Measurements from ENCODE around the gene MAP4K5.

GRCh38 chr14:50407111-50407812 is 125.1 kb downstream of the MAP4K5 start:
- TF ChIP-seq, protein P1, sequence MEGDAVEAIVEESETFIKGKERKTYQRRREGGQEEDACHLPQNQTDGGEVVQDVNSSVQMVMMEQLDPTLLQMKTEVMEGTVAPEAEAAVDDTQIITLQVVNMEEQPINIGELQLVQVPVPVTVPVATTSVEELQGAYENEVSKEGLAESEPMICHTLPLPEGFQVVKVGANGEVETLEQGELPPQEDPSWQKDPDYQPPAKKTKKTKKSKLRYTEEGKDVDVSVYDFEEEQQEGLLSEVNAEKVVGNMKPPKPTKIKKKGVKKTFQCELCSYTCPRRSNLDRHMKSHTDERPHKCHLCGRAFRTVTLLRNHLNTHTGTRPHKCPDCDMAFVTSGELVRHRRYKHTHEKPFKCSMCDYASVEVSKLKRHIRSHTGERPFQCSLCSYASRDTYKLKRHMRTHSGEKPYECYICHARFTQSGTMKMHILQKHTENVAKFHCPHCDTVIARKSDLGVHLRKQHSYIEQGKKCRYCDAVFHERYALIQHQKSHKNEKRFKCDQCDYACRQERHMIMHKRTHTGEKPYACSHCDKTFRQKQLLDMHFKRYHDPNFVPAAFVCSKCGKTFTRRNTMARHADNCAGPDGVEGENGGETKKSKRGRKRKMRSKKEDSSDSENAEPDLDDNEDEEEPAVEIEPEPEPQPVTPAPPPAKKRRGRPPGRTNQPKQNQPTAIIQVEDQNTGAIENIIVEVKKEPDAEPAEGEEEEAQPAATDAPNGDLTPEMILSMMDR (IDR thresholded peaks at IDR 0.05), result no peak
- no peak for TF ChIP-seq POLR2AphosphoS5 (IDR thresholded peaks at IDR 0.05)
